ENCODE measurements around the gene TPT1. TPM values are rescaled to one million over a fixed set of nuclear protein-coding genes. Genes with fewer than 3 reads are reported as not detected.

The TPT1 gene
- total RNA-seq, 1 experiment from 2014 or later, result 2,237 TPM

- no peaks in the 10 kb centered on the region for H3K9me2 ChIP-seq (ENCODE audit: insufficient read depth)
- no peaks in the 10 kb centered on the region for H4K20me1 ChIP-seq (ENCODE audit: insufficient read depth)
- no TSS peak for BruUV-seq (replicated peaks)
- no peak overlapping the region for H2AFZ ChIP-seq
- ChIA-PET POLR2A (ENCODE audit: unreplicated experiment) (interaction anchor here (1.0 to 1.5 kb wide), 2 partner anchors 19 to 24 kb away, joined by 3 to 14 read pairs; partner anchors contain the start of gene TPT1), CTCF (no interaction called here)
- intact Hi-C loops (cut with micrococcal nuclease; ENCODE audit: unreplicated experiment), result loop anchor here (1.0 to 5.0 kb wide), 3 partner anchors 13 to 33 kb away; partner anchors contain the start of gene TPT1
- no peaks in the 10 kb centered on the region for H3K27me3 ChIP-seq (ENCODE audit: insufficient read depth, low read depth)
- no peaks in the 10 kb centered on the region for H3K36me3 ChIP-seq (ENCODE audit: low read depth)
- H3K9me3 ChIP-seq (ENCODE audit: insufficient read depth, low read depth), result no peaks in the 10 kb centered on the region
- no peak overlapping the region for H3K4me3 ChIP-seq
- 0 out of 2 replicates have a peak overlapping the region, but pooled peaks have one; percentile 16 for H3K4me2 ChIP-seq
- H3K4me1 ChIP-seq (replicated peaks; ENCODE audit: insufficient read depth), result peaks cover 50% of the 10 kb centered on the region
- peak overlapping the region; percentile 64 for H3K27ac ChIP-seq
- no peak for TF ChIP-seq CTCF (conservative IDR thresholded peaks at IDR 0.05)
- TF ChIP-seq EZH2 (IDR thresholded peaks at IDR 0.05; ENCODE audit: low read depth), result no peak
- peaks cover 56% of the 10 kb centered on the region for H3F3A ChIP-seq (ENCODE audit: insufficient read depth, low read depth)
- no peaks in the 10 kb centered on the region for H3K79me2 ChIP-seq (ENCODE audit: low read depth)
- no peak for DNase-seq
These were observed 24.0 kb upstream of the TPT1 start for GRCh38 chr13:45364876-45365557.

GRCh38 chr13:45362939-45363338, 22.0 kb upstream of the TPT1 start:
- TF ChIP-seq CTCF (conservative IDR thresholded peaks at IDR 0.05) (no peak), EZH2 (IDR thresholded peaks at IDR 0.05; ENCODE audit: low read depth) (no peak)
- Histone ChIP-seq H3K9me3 (ENCODE audit: insufficient read depth, low read depth) (no peaks in the 10 kb centered on the region), H3K27ac (peak overlapping the region; percentile 83; the same call in 1 of the 2 replicates), H3K27me3 (ENCODE audit: insufficient read depth, low read depth) (no peaks in the 10 kb centered on the region), H3K4me2 (no peak overlapping the region), H3K4me3 (no peak overlapping the region), H3K4me1 (replicated peaks; ENCODE audit: insufficient read depth) (peaks cover 44% of the 10 kb centered on the region), H3K36me3 (ENCODE audit: low read depth) (no peaks in the 10 kb centered on the region), H3F3A (ENCODE audit: insufficient read depth, low read depth) (peaks cover 61% of the 10 kb centered on the region), H3K79me2 (ENCODE audit: low read depth) (no peaks in the 10 kb centered on the region), H3K9me2 (ENCODE audit: insufficient read depth) (no peaks in the 10 kb centered on the region), H2AFZ (no peak overlapping the region), H4K20me1 (ENCODE audit: insufficient read depth) (no peaks in the 10 kb centered on the region)
- no peak for DNase-seq
- ChIA-PET CTCF (no interaction called here), POLR2A (ENCODE audit: unreplicated experiment) (no interaction called here)
- intact Hi-C loops (cut with micrococcal nuclease; ENCODE audit: unreplicated experiment), result no loop called here
- no TSS peak for BruUV-seq (replicated peaks)

GRCh38 chr13:45361596-45362206, 20.7 kb upstream of the TPT1 start:
- H3K27me3 ChIP-seq (ENCODE audit: insufficient read depth, low read depth), result no peaks in the 10 kb centered on the region
- H3K9me3 ChIP-seq (ENCODE audit: insufficient read depth, low read depth), result no peaks in the 10 kb centered on the region
- peak; percentile 85 to 89 for DNase-seq
- TSS peak; percentile 96 for BruUV-seq (replicated peaks)
- H3K36me3 ChIP-seq (ENCODE audit: low read depth), result no peaks in the 10 kb centered on the region
- peaks cover 53% of the 10 kb centered on the region for H3F3A ChIP-seq (ENCODE audit: insufficient read depth, low read depth)
- CTCF ChIA-PET, result no interaction called here
- no peaks in the 10 kb centered on the region for H3K79me2 ChIP-seq (ENCODE audit: low read depth)
- no peaks in the 10 kb centered on the region for H3K9me2 ChIP-seq (ENCODE audit: insufficient read depth)
- POLR2A ChIA-PET (ENCODE audit: unreplicated experiment), result interaction anchor here (0.6 kb wide), 2 partner anchors 21 to 57 kb away, joined by 3 read pairs; partner anchors contain the start of gene TPT1
- H3K4me2 ChIP-seq, result peak overlapping the region; percentile 61
- no peak for TF ChIP-seq CTCF (conservative IDR thresholded peaks at IDR 0.05)
- TF ChIP-seq EZH2 (IDR thresholded peaks at IDR 0.05; ENCODE audit: low read depth), result no peak
- peaks cover 33% of the 10 kb centered on the region for H3K4me1 ChIP-seq (replicated peaks; ENCODE audit: insufficient read depth)
- H3K27ac ChIP-seq, result peak overlapping the region; percentile 83
- peak overlapping the region; percentile 31; the same call in 1 of the 2 replicates for H3K4me3 ChIP-seq
- intact Hi-C loops (cut with micrococcal nuclease; ENCODE audit: unreplicated experiment), result loop anchor here (2.0 kb wide), 1 partner anchor 21 kb away; the partner anchor contains the start of gene TPT1
- no peaks in the 10 kb centered on the region for H4K20me1 ChIP-seq (ENCODE audit: insufficient read depth)
- 0 out of 2 replicates have a peak overlapping the region, but pooled peaks have one; percentile 28 for H2AFZ ChIP-seq
